Uterus (tissue), 4 donors: Measurements from ENCODE around the gene ABLIM2. TPM values are rescaled to one million over a fixed set of nuclear protein-coding genes. Genes with fewer than 3 reads are reported as not detected.

ENCODE experiments used
- DNase-seq, 2 donors: peaks; one replicate each; pipeline ENCODE4 v3.0.0-alpha.2; 2019 to 2020
- H3K27ac ChIP-seq, 2 donors: fragments of 200-600 bp; sonication (generic); 1 replicate in 1 of 2; 2 replicates in 1 of 2; pipeline ENCODE4 v1.5.1; 2016 to 2018
- H3K27me3 ChIP-seq, 2 donors: fragments of 200-600 bp; sonication (generic); one replicate each; pipeline ENCODE4 v1.5.1; 2018 to 2019; ENCODE audit warnings: control low read depth in 1 of 2
- H3K36me3 ChIP-seq, 2 donors: fragments of 200-600 bp; sonication (generic); one replicate each; pipeline ENCODE4 v1.5.1; 2019; ENCODE audit warnings: control low read depth in 1 of 2
- H3K4me1 ChIP-seq, 2 donors: fragments of 200-600 bp; sonication (generic); one replicate each; pipeline ENCODE4 v1.5.1; 2018 to 2019; ENCODE audit warnings: control low read depth in 1 of 2
- H3K4me3 ChIP-seq, 2 donors: fragments of 200-600 bp; sonication (generic); 1 replicate in 1 of 2; 2 replicates in 1 of 2; pipeline ENCODE4 v1.5.1; 2018 to 2019; ENCODE audit warnings: mild to moderate bottlenecking in 1 of 2
- H3K9me3 ChIP-seq, 2 donors: fragments of 200-600 bp; sonication (generic); one replicate each; pipeline ENCODE4 v1.5.1; 2019; ENCODE audit warnings: control low read depth in 1 of 2
- CTCF ChIP-seq, 4 experiments: fragments of 200-600 bp in 2 of 4; fragments of 450-650 bp in 2 of 4; sonication (generic) in 2 of 4; IDR thresholded peaks; one replicate each; pipeline ENCODE4 v1.5.1; 2016 to 2019; ENCODE audit warnings: antibody characterized with exemption in 4 of 4, mild to moderate bottlenecking in 2 of 4, moderate library complexity in 1 of 4
- POLR2A ChIP-seq, 2 donors: fragments of 450-650 bp; IDR thresholded peaks; one replicate each; pipeline ENCODE4 v1.6.1; 2016; ENCODE audit warnings: antibody characterized with exemption in 2 of 2, mild to moderate bottlenecking in 1 of 2, moderate library complexity in 1 of 2
- intact Hi-C: fragments of 100-400 bp; cut with DNase I; formaldehyde crosslinking; loops from one replicate; pipeline ENCODE4 v1.15.1; 2023; ENCODE audit warnings: low total_unique reads
- total RNA-seq, 4 donors: library from RNA; depleted of rRNA in 3 of 4; stranded (reverse); fragments of >200 nt in 3 of 4; gene quantifications; one replicate each; pipeline versions ENCODE4 v1.1.0 to v1.2.4, GENCODE V29; 2014 to 2023
- donor health status: DM: yes; HTN: yes; CAD: no.

ABLIM2 gene
- total RNA-seq, 4 donors from 2014 or later, result 0.77 to 6.0 (median 1.5) TPM

GRCh38 chr4:7939377-7940108 is 219.1 kb downstream of the ABLIM2 start, which contains the start of gene AFAP1:
Gene AFAP1 (minus strand): TSS chr4:7939861. CDS start chr4:7872078, 67,783 bp downstream.
- intact Hi-C loops, result no loop called here
- TF ChIP-seq CTCF (IDR thresholded peaks at IDR 0.05) (no peak), POLR2A (IDR thresholded peaks at IDR 0.05) (peak; percentile 85 to 93)
- no peaks in the 10 kb centered on the region for H3K9me3 ChIP-seq
- H3K36me3 ChIP-seq, result no peaks in the 10 kb centered on the region
- no peaks in the 10 kb centered on the region for H3K27me3 ChIP-seq
- H3K27ac ChIP-seq, result peak within 1 kb of the TSS; percentile 87 to 91
- H3K4me1 ChIP-seq, result peaks cover 4 to 5% of the 10 kb centered on the region in 2 donors
- H3K4me3 ChIP-seq, result peak within 1 kb of the TSS; percentile 66 to 96
- DNase-seq, result peak; percentile 89

GRCh38 chr4:7938609-7939376 is 219.8 kb downstream of the ABLIM2 start:
- peaks cover 4 to 5% of the 10 kb centered on the region in 2 donors for H3K4me1 ChIP-seq
- H3K9me3 ChIP-seq, result no peaks in the 10 kb centered on the region
- no peaks in the 10 kb centered on the region for H3K36me3 ChIP-seq
- H3K27me3 ChIP-seq, result no peaks in the 10 kb centered on the region
- peak in 1 of 2 donors; percentile 39 for DNase-seq
- peak overlapping the region; percentile 66 to 96 for H3K4me3 ChIP-seq
- H3K27ac ChIP-seq, result peak overlapping the region; percentile 87 to 91
- intact Hi-C loops, result no loop called here
- TF ChIP-seq CTCF (IDR thresholded peaks at IDR 0.05) (peak in 1 of 4 experiments; percentile 13), POLR2A (IDR thresholded peaks at IDR 0.05) (no peak)

- Histone ChIP-seq H3K36me3 (no peaks in the 10 kb centered on the region), H3K27me3 (no peaks in the 10 kb centered on the region), H3K27ac (peak overlapping the region; percentile 87 to 91), H3K4me1 (peaks cover 4 to 5% of the 10 kb centered on the region in 2 donors), H3K4me3 (peak overlapping the region; percentile 66 to 96), H3K9me3 (no peaks in the 10 kb centered on the region)
- no peak for DNase-seq
- TF ChIP-seq CTCF (IDR thresholded peaks at IDR 0.05), result no peak
- TF ChIP-seq POLR2A (IDR thresholded peaks at IDR 0.05), result no peak
- intact Hi-C loops, result no loop called here
Measured at GRCh38 chr4:7938266-7938608, 220.4 kb downstream of the ABLIM2 start.

GRCh38 chr4:7937006-7937405 is 221.6 kb downstream of the ABLIM2 start:
- Histone ChIP-seq H3K4me1 (peaks cover 4 to 5% of the 10 kb centered on the region in 2 donors), H3K4me3 (peak overlapping the region in 1 of 2 donors; percentile 96), H3K27ac (peak overlapping the region; percentile 87 to 91), H3K36me3 (no peaks in the 10 kb centered on the region), H3K27me3 (no peaks in the 10 kb centered on the region), H3K9me3 (no peaks in the 10 kb centered on the region)
- no peak for DNase-seq
- intact Hi-C loops, result no loop called here
- TF ChIP-seq CTCF (IDR thresholded peaks at IDR 0.05), result no peak
- no peak for TF ChIP-seq POLR2A (IDR thresholded peaks at IDR 0.05)
